GM23338 (cell line): Measurements from ENCODE around the gene FBXO28. TPM values are rescaled to one million over a fixed set of nuclear protein-coding genes. Genes with fewer than 3 reads are reported as not detected.

Source experiments
- CREB1 ChIP-seq: fragments of 250-450 bp; sonication (Bioruptor Pico); IDR thresholded peaks from 2 replicates; pipeline ENCODE4 v1.5.0; 2020; ENCODE audit warnings: low read depth, mild to moderate bottlenecking, moderate library complexity
- CTCF ChIP-seq, 2 experiments: fragments of 200-600 bp in 1 of 2; sonication (generic) in 1 of 2; conservative IDR thresholded peaks; 2 replicates each; pipeline versions ENCODE4 v1.5.1 to v1.6.1; 2016 to 2017; ENCODE audit warnings: antibody characterized with exemption in 2 of 2, low read depth in 2 of 2, mild to moderate bottlenecking in 2 of 2, moderate library complexity in 1 of 2
- EZH2phosphoT487 ChIP-seq: fragments of 200-600 bp; sonication (generic); IDR thresholded peaks from one replicate; pipeline ENCODE4 v1.8.1; 2018; ENCODE audit warnings: antibody characterized with exemption; ENCODE audit not compliant: unreplicated experiment
- NANOG ChIP-seq: IDR thresholded peaks from 2 replicates; pipeline ENCODE4 v1.6.1; 2016; ENCODE audit warnings: antibody characterized with exemption, borderline replicate concordance
- REST ChIP-seq: IDR thresholded peaks from one replicate; pipeline ENCODE4 v1.6.1; 2018; ENCODE audit warnings: antibody characterized with exemption; ENCODE audit not compliant: unreplicated experiment
- ZNF462 ChIP-seq: fragments of 250-450 bp; sonication (Bioruptor Pico); IDR thresholded peaks from 2 replicates; pipeline ENCODE4 v1.5.0; 2020; ENCODE audit warnings: mild to moderate bottlenecking, moderate library complexity
- polyA plus RNA-seq: library from polyadenylated mRNA; unstranded; fragments of >200 nt; fragmentation: Nextera tagmentation; extraction: Ambion mirVana; gene quantifications from 2 replicates; pipeline ENCODE4 v1.2.1, GENCODE V29; 2016
- total RNA-seq: library from RNA; depleted of rRNA; stranded (reverse); fragments of >200 nt; shearing (Covaris generic); gene quantifications from 2 replicates; pipeline ENCODE4 v1.2.3, GENCODE V29; 2014

FBXO28 gene
- total and polyA plus RNA-seq, 2 experiments from 2014 or later = 16.9 to 45.2 TPM

GRCh38 chr1:224182866-224183590 is 69.1 kb downstream of the FBXO28 start, which contains the start of gene DEGS1 (continued):
- no peak for TF ChIP-seq ZNF462 (CRISPR knock-in tag)
- no peak for TF ChIP-seq NANOG
- TF ChIP-seq EZH2phosphoT487 = no peak
- TF ChIP-seq CTCF (conservative IDR thresholded peaks at IDR 0.05; ENCODE audit: low read depth in 2 of 2) = no peak
- no peak for TF ChIP-seq REST
- TF ChIP-seq CREB1 (CRISPR knock-in tag) = peak; percentile 21; the same call in 1 of the 2 replicates
